HepG2 (cell line): Measurements from ENCODE around the gene PP2D1. TPM values are rescaled to one million over a fixed set of nuclear protein-coding genes. Genes with fewer than 3 reads are reported as not detected.

Experiments used
- ATAC-seq: fragments of 200-7000 bp; cut with Tn5 transposase; 3 replicates; pipeline ENCODE4 v1.9.1; 2020; ENCODE audit warnings: mild to moderate bottlenecking, moderate library complexity
- BruUV-seq: library from RNA; stranded (reverse); fragments of 400-500 nt; replicated peaks from 2 replicates; lab custom pipeline; 2021; lab: Mats Ljungman, UMichigan
- CTCF ChIA-PET: fragments of 300-600 bp; formaldehyde crosslinking; extraction: SDS; loops from one replicate; lab custom pipeline; 2021; ENCODE audit warnings: low total read pairs, inconsistent platforms, low intra/inter-chr PET ratio; lab: Yijun Ruan, JAX
- POLR2A ChIA-PET: fragments of 350-600 bp; sonication (Branson Sonifier 250); formaldehyde crosslinking; loops from one replicate; lab custom pipeline; 2020; ENCODE audit warnings: antibody characterized with exemption, inconsistent platforms; lab: Yijun Ruan, JAX
- DNase-seq: peaks from one replicate; pipeline ENCODE4 v3.0.0-alpha.2; 2015; ENCODE audit warnings: low spot score
- FAIRE-seq: peaks from 3 replicates; lab custom pipeline; 2011; peaks lifted over from hg19 to GRCh38; lab: Jason Lieb, UNC
- H2AFZ ChIP-seq: one replicate; pipeline ENCODE4 v1.6.1; 2011; ENCODE audit warnings: low read length, inconsistent platforms
- H3K27ac ChIP-seq: fragments of 300-600 bp; 3 replicates; pipeline ENCODE4 v1.8.0; 2011; ENCODE audit warnings: mixed run types, mild to moderate bottlenecking, mixed read lengths, low read length, inconsistent platforms; ENCODE audit not compliant: insufficient read depth; ENCODE audit errors: extremely low read length
- H3K27me3 ChIP-seq, 2 experiments: fragments of 200-600 bp in 1 of 2; 2 replicates in 1 of 2; 3 replicates in 1 of 2; pipeline versions ENCODE4 v1.6.0 to v1.8.0; 2011; ENCODE audit warnings: low read length in 2 of 2, mild to moderate bottlenecking in 2 of 2, moderate library complexity in 2 of 2, inconsistent platforms in 1 of 2; ENCODE audit not compliant: insufficient read depth in 2 of 2, control insufficient read depth in 1 of 2
- H3K36me3 ChIP-seq, 2 experiments: fragments of 200-600 bp in 1 of 2; replicated peaks in 1 of 2; 2 replicates in 1 of 2; 3 replicates in 1 of 2; pipeline versions ENCODE4 v1.5.1 to v1.8.0; 2011; ENCODE audit warnings: low read length in 2 of 2, inconsistent platforms in 1 of 2; ENCODE audit not compliant: insufficient read depth in 2 of 2, control insufficient read depth in 1 of 2
- H3K4me1 ChIP-seq: 2 replicates; pipeline ENCODE4 v1.5.1; 2012; ENCODE audit warnings: low read length, inconsistent platforms; ENCODE audit not compliant: insufficient read depth
- H3K4me2 ChIP-seq: 2 replicates; pipeline ENCODE4 v1.6.0; 2011; ENCODE audit warnings: low read depth, low read length, inconsistent platforms
- H3K4me3 ChIP-seq, 3 experiments: fragments of 200-600 bp in 1 of 3; sonication (generic), shearing (Covaris generic) in 1 of 3; replicated peaks in 1 of 3; 2 replicates each; pipeline ENCODE4 v1.5.1; 2011 to 2016; ENCODE audit warnings: low read length in 3 of 3, inconsistent platforms in 2 of 3, low read depth in 2 of 3, mild to moderate bottlenecking in 2 of 3, control low read depth in 1 of 3, mixed read lengths in 1 of 3; ENCODE audit not compliant: insufficient read depth in 1 of 3
- H3K79me2 ChIP-seq: one replicate; pipeline ENCODE4 v1.6.1; 2011; ENCODE audit warnings: low read length, inconsistent platforms; ENCODE audit not compliant: insufficient read depth
- H3K9ac ChIP-seq: 2 replicates; pipeline ENCODE4 v1.6.0; 2011; ENCODE audit warnings: mild to moderate bottlenecking, low read depth, low read length, inconsistent platforms; ENCODE audit not compliant: insufficient read depth
- H3K9me3 ChIP-seq: 2 replicates; pipeline ENCODE4 v1.5.1; 2012; ENCODE audit warnings: mild to moderate bottlenecking, low read length
- H4K20me1 ChIP-seq: 2 replicates; pipeline ENCODE4 v1.6.0; 2011; ENCODE audit warnings: inconsistent platforms, mild to moderate bottlenecking, low read length, moderate library complexity; ENCODE audit not compliant: insufficient read depth
- CCAR2 ChIP-seq: fragments of 200-400 bp; formaldehyde crosslinking; optimal IDR thresholded peaks from 2 replicates; pipeline ENCODE3; 2018; ENCODE audit warnings: low read depth, mild to moderate bottlenecking, low read length, moderate library complexity
- CREM ChIP-seq, 2 experiments: sonication (generic) in 1 of 2; formaldehyde crosslinking in 1 of 2; IDR thresholded peaks; 2 replicates each; pipeline versions ENCODE4 v1.4.0 to v1.6.1; 2016 to 2020; ENCODE audit warnings: antibody characterized with exemption in 1 of 2, mild to moderate bottlenecking in 1 of 2, missing genetic modification reagents in 1 of 2
- FOXO1 ChIP-seq: sonication (generic); formaldehyde crosslinking; IDR thresholded peaks from 2 replicates; pipeline ENCODE4 v1.4.0; 2020; ENCODE audit warnings: missing genetic modification reagents
- HNRNPH1 ChIP-seq: fragments of 200-400 bp; formaldehyde crosslinking; optimal IDR thresholded peaks from 2 replicates; pipeline ENCODE3; 2017; ENCODE audit warnings: mild to moderate bottlenecking, low read depth, low read length
- LBX2 ChIP-seq: sonication (generic); formaldehyde crosslinking; IDR thresholded peaks from 2 replicates; pipeline ENCODE4 v1.5.0; 2020; ENCODE audit warnings: missing genetic modification reagents, mild to moderate bottlenecking, borderline replicate concordance
- NKX3-1 ChIP-seq: sonication (generic); formaldehyde crosslinking; IDR thresholded peaks from 2 replicates; pipeline ENCODE4 v1.5.0; 2020; ENCODE audit warnings: missing genetic modification reagents
- POLR2G ChIP-seq: fragments of 200-400 bp; formaldehyde crosslinking; IDR thresholded peaks from 2 replicates; pipeline ENCODE4 v1.6.1; 2018; ENCODE audit warnings: mild to moderate bottlenecking, low read depth, low read length, moderate library complexity
- SKI ChIP-seq: fragments of 450-650 bp; IDR thresholded peaks from one replicate; pipeline ENCODE4 v1.6.1; 2018; ENCODE audit warnings: mild to moderate bottlenecking; ENCODE audit not compliant: partially characterized antibody
- TSC22D2 ChIP-seq: sonication (generic); formaldehyde crosslinking; IDR thresholded peaks from 2 replicates; pipeline ENCODE4 v1.5.1; 2020; ENCODE audit warnings: missing genetic modification reagents, mild to moderate bottlenecking, borderline replicate concordance
- ZBTB21 ChIP-seq: sonication (generic); formaldehyde crosslinking; IDR thresholded peaks from 2 replicates; pipeline ENCODE4 v1.4.0; 2020; ENCODE audit warnings: missing genetic modification reagents
- ZIK1 ChIP-seq: sonication (generic); formaldehyde crosslinking; IDR thresholded peaks from 2 replicates; pipeline ENCODE4 v1.5.0; 2020; ENCODE audit warnings: mild to moderate bottlenecking, low read depth, missing genetic modification reagents, borderline replicate concordance
- ZMAT3 ChIP-seq: sonication (generic); formaldehyde crosslinking; conservative IDR thresholded peaks from 2 replicates; pipeline ENCODE4 v1.7.0; 2021; ENCODE audit warnings: missing genetic modification reagents
- ZNF75D ChIP-seq: sonication (generic); formaldehyde crosslinking; IDR thresholded peaks from 2 replicates; pipeline ENCODE4 v1.8.1; 2023; ENCODE audit warnings: missing genetic modification reagents, mild to moderate bottlenecking, borderline replicate concordance
- WGBS: methylation state at CpG from one replicate; pipeline ENCODE4 v1.1.6; 2017; ENCODE audit warnings: low lambda C conversion rate; 5-methylcytosine and 5-hydroxymethylcytosine counted together
- in situ Hi-C: cut with HindIII; loops from 2 replicates; pipeline ENCODE4 v1.10.0; 2017; ENCODE audit warnings: low pct_unique_long_range_greater_than_20kb; ENCODE audit not compliant: extremely low pct_ligation_motif_present
- intact Hi-C: fragments of 100-400 bp; cut with micrococcal nuclease; formaldehyde crosslinking; loops from one replicate; pipeline ENCODE4 v1.10.0; 2022; ENCODE audit not compliant: unreplicated experiment
- polyA plus RNA-seq, 8 experiments: library from polyadenylated mRNA; depleted of rRNA in 3 of 8; stranded (reverse) in 7 of 8; unstranded in 1 of 8; fragments of >200 nt; fragmentation: Illumina TruSeq in 4 of 8; extraction: Trizol in 4 of 8; gene quantifications; 2 replicates each; pipeline versions ENCODE4 v1.2.1 to v1.2.3, GENCODE V29; 2011 to 2016; ENCODE audit warnings: low read depth in 4 of 8, missing spikeins in 1 of 8, mixed read lengths in 1 of 8; ENCODE audit not compliant: insufficient read depth in 1 of 8
- total RNA-seq, 5 experiments: library from RNA; depleted of rRNA; stranded (reverse); fragments of >200 nt; fragmentation: Illumina TruSeq; extraction: Trizol; gene quantifications; 2 replicates each; pipeline ENCODE4 v1.2.3, GENCODE V29; 2016; ENCODE audit warnings: low read depth in 1 of 5
- TF ChIP-seq, protein P1 (sequence below): sonication (generic); formaldehyde crosslinking; IDR thresholded peaks from 2 replicates; pipeline ENCODE4 v1.9.0; 2022; ENCODE audit warnings: low read depth, missing genetic modification reagents
- TF ChIP-seq, protein P2 (sequence below): sonication (generic); formaldehyde crosslinking; conservative IDR thresholded peaks from 2 replicates; pipeline ENCODE4 v1.8.0; 2022; ENCODE audit warnings: low read depth, missing genetic modification reagents

PP2D1 gene
- total and polyA plus RNA-seq, 2 of the 13 experiments (the other 11 are each of a cell fraction or from before 2014, with no cell fraction given): not detected

- intact Hi-C loops: no loop called here
- BruUV-seq: no TSS peak
- DNase-seq: no peak
- Histone ChIP-seq H4K20me1 (peaks cover 7% of the 10 kb centered on the region), H3K4me1 (no peaks in the 10 kb centered on the region), H3K4me2 (no peak overlapping the region), H3K79me2 (peaks cover 64% of the 10 kb centered on the region), H2AFZ (no peak overlapping the region), H3K4me3 (no peak overlapping the region), H3K27me3 (no peaks in the 10 kb centered on the region), H3K27ac (no peak overlapping the region), H3K36me3 (peaks cover 0 to 22% of the 10 kb centered on the region in 2 experiments; a peak in 4 of 5 replicates), H3K9ac (no peak overlapping the region), H3K9me3 (no peaks in the 10 kb centered on the region)
- POLR2A ChIA-PET: no interaction called here
- no peak for FAIRE-seq
- CTCF ChIA-PET: no interaction called here
- no peak for TF ChIP-seq ZNF75D
- no peak for TF ChIP-seq FOXO1 (CRISPR knock-in tag)
- TF ChIP-seq HNRNPH1: no peak
- TF ChIP-seq, protein P1, sequence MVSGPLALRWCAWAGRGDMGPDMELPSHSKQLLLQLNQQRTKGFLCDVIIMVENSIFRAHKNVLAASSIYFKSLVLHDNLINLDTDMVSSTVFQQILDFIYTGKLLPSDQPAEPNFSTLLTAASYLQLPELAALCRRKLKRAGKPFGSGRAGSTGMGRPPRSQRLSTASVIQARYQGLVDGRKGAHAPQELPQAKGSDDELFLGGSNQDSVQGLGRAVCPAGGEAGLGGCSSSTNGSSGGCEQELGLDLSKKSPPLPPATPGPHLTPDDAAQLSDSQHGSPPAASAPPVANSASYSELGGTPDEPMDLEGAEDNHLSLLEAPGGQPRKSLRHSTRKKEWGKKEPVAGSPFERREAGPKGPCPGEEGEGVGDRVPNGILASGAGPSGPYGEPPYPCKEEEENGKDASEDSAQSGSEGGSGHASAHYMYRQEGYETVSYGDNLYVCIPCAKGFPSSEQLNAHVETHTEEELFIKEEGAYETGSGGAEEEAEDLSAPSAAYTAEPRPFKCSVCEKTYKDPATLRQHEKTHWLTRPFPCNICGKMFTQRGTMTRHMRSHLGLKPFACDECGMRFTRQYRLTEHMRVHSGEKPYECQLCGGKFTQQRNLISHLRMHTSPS (CRISPR knock-in tag): no peak
- no peak for ATAC-seq
- 93% methylated on average over 4 of the region's 4 CpGs for WGBS
- in situ Hi-C loops: no loop called here
Measured at GRCh38 chr3:19960696-19961095, 51.4 kb downstream of the PP2D1 start.

- TF ChIP-seq POLR2G: no peak
- no peak for TF ChIP-seq ZIK1 (CRISPR knock-in tag)
- TF ChIP-seq, protein P2, sequence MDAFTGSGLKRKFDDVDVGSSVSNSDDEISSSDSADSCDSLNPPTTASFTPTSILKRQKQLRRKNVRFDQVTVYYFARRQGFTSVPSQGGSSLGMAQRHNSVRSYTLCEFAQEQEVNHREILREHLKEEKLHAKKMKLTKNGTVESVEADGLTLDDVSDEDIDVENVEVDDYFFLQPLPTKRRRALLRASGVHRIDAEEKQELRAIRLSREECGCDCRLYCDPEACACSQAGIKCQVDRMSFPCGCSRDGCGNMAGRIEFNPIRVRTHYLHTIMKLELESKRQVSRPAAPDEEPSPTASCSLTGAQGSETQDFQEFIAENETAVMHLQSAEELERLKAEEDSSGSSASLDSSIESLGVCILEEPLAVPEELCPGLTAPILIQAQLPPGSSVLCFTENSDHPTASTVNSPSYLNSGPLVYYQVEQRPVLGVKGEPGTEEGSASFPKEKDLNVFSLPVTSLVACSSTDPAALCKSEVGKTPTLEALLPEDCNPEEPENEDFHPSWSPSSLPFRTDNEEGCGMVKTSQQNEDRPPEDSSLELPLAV (CRISPR knock-in tag): no peak
- no peak for TF ChIP-seq NKX3-1 (CRISPR knock-in tag)
- no peak for TF ChIP-seq LBX2 (CRISPR knock-in tag)
- TF ChIP-seq ZMAT3 (CRISPR knock-in tag): no peak
- no peak for TF ChIP-seq ZBTB21 (CRISPR knock-in tag)
- TF ChIP-seq TSC22D2: no peak
- TF ChIP-seq CCAR2: no peak
- no peak for TF ChIP-seq CREM (IDR thresholded peaks at IDR 0.05)
- no peak for TF ChIP-seq CREM (CRISPR knock-in tag; IDR thresholded peaks at IDR 0.05)
- no peak for TF ChIP-seq SKI
- in situ Hi-C loops: no loop called here
- ATAC-seq (no peak), DNase-seq (no peak), FAIRE-seq (no peak)
- no peak overlapping the region for H3K9ac ChIP-seq
- H4K20me1 ChIP-seq: peaks cover 7% of the 10 kb centered on the region
- peaks cover 2 to 28% of the 10 kb centered on the region in 2 experiments; a peak in 4 of 5 replicates for H3K36me3 ChIP-seq
- H3K9me3 ChIP-seq: no peaks in the 10 kb centered on the region
- intact Hi-C loops: no loop called here
- no peak overlapping the region for H3K4me3 ChIP-seq
- no peak overlapping the region for H3K27ac ChIP-seq
- no peaks in the 10 kb centered on the region for H3K4me1 ChIP-seq
- no peak overlapping the region for H3K4me2 ChIP-seq
- H3K27me3 ChIP-seq: no peaks in the 10 kb centered on the region
- BruUV-seq: no TSS peak
- ChIA-PET POLR2A (no interaction called here), CTCF (no interaction called here)
- H2AFZ ChIP-seq: no peak overlapping the region
- H3K79me2 ChIP-seq: peaks cover 68% of the 10 kb centered on the region
- WGBS: 96% methylated on average over 3 of the region's 4 CpGs
Measured at GRCh38 chr3:19959505-19959904, 52.6 kb downstream of the PP2D1 start.
